ENCODE results near the gene ALPG.

The ALPG gene

DNA sequence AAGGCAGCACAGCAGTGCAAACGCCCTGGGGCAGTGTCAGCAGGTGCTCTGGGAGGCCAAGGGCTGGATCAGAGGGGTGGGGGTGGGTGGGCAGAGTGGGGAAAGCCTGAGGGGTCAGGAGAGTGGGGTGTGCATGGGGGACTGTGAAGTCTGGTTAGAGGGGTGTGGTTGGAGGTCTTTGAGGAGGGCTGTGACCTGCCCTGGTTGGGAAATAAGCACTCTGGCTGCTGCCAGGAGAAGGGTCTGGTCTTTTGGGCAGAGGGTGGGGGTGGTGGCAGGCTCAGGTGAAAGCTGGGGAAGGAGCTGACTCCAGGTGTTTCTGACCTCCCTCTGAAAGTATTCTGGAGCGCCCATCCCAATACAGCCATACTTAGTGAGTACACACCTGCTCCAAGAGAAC, 53.5 kb downstream of the ALPG start:
- no peak for DNase-seq
